Keratinocyte (primary cell): ENCODE measurements around the gene SFXN1. TPM values are rescaled to one million over a fixed set of nuclear protein-coding genes. Genes with fewer than 3 reads are reported as not detected.

Experiments
- DNase-seq: peaks from one replicate; pipeline ENCODE4 v3.0.0-alpha.2; 2011; ENCODE audit warnings: low read depth, missing footprints, low spot score
- FAIRE-seq: peaks from 2 replicates; lab custom pipeline; 2011; peaks lifted over from hg19 to GRCh38; lab: Jason Lieb, UNC
- H2AFZ ChIP-seq: 2 replicates; pipeline ENCODE4 v1.6.0; 2012; ENCODE audit warnings: low read length, control low read depth, inconsistent platforms; ENCODE audit not compliant: control insufficient read depth
- H3K27ac ChIP-seq: 2 replicates; pipeline ENCODE4 v1.5.1; 2011; ENCODE audit warnings: low read length; ENCODE audit not compliant: control insufficient read depth, insufficient read depth
- H3K27me3 ChIP-seq: 3 replicates; pipeline ENCODE4 v1.6.0; 2011; ENCODE audit warnings: low read length; ENCODE audit not compliant: control insufficient read depth, insufficient read depth; ENCODE audit errors: extremely low read depth
- H3K36me3 ChIP-seq, 2 experiments: 2 replicates in 1 of 2; 3 replicates in 1 of 2; pipeline ENCODE4 v1.5.1; 2011; ENCODE audit warnings: low read length in 2 of 2, mild to moderate bottlenecking in 1 of 2; ENCODE audit not compliant: control insufficient read depth in 2 of 2, insufficient read depth in 2 of 2; ENCODE audit errors: extremely low read depth in 1 of 2
- H3K4me1 ChIP-seq: 3 replicates; pipeline ENCODE4 v1.5.1; 2011; ENCODE audit warnings: low read length; ENCODE audit not compliant: control insufficient read depth, insufficient read depth; ENCODE audit errors: extremely low read depth
- H3K4me2 ChIP-seq: 3 replicates; pipeline ENCODE4 v1.6.0; 2011; ENCODE audit warnings: low read depth, low read length; ENCODE audit not compliant: control insufficient read depth, insufficient read depth; ENCODE audit errors: extremely low read depth
- H3K4me3 ChIP-seq, 3 experiments: fragments of 200-600 bp in 1 of 3; sonication (generic) in 1 of 3; 2 replicates in 2 of 3; 3 replicates in 1 of 3; pipeline ENCODE4 v1.5.1; 2011 to 2016; ENCODE audit warnings: low read length in 3 of 3, mild to moderate bottlenecking in 3 of 3, control low read depth in 2 of 3, inconsistent platforms in 1 of 3, low read depth in 1 of 3, mixed read lengths in 1 of 3, mixed run types in 1 of 3, moderate library complexity in 1 of 3; ENCODE audit not compliant: control insufficient read depth in 2 of 3, insufficient read depth in 2 of 3; ENCODE audit errors: extremely low read depth in 1 of 3
- H3K79me2 ChIP-seq: 2 replicates; pipeline ENCODE4 v1.6.0; 2012; ENCODE audit warnings: low read length; ENCODE audit not compliant: control insufficient read depth, insufficient read depth
- H3K9ac ChIP-seq: 3 replicates; pipeline ENCODE4 v1.6.0; 2011; ENCODE audit warnings: low read length; ENCODE audit not compliant: control insufficient read depth, insufficient read depth; ENCODE audit errors: extremely low read depth
- H3K9me1 ChIP-seq: 3 replicates; pipeline ENCODE4 v1.6.0; 2011; ENCODE audit warnings: low read length; ENCODE audit not compliant: control insufficient read depth, insufficient read depth; ENCODE audit errors: extremely low read depth
- H3K9me3 ChIP-seq: 2 replicates; pipeline ENCODE4 v1.5.1; 2012; ENCODE audit warnings: low read depth, low read length; ENCODE audit not compliant: control insufficient read depth
- H4K20me1 ChIP-seq: 3 replicates; pipeline ENCODE4 v1.6.0; 2011; ENCODE audit warnings: low read length; ENCODE audit not compliant: control insufficient read depth, insufficient read depth; ENCODE audit errors: extremely low read depth
- EZH2 ChIP-seq: IDR thresholded peaks from one replicate; pipeline ENCODE4 v1.6.1; 2012; ENCODE audit warnings: inconsistent platforms, mild to moderate bottlenecking, low read length, moderate library complexity
- dilution Hi-C: fragments of 300-500 bp; cut with MboI; formaldehyde crosslinking; loops from one replicate; pipeline ENCODE4 v1.7.0; 2020; ENCODE audit warnings: low sequenced_read_pairs; ENCODE audit not compliant: extremely low pct_ligation_motif_present
- polyA plus RNA-seq, 5 experiments: library from polyadenylated mRNA; depleted of rRNA in 3 of 5; stranded (reverse) in 3 of 5; stranded (forward) in 1 of 5; unstranded in 1 of 5; fragments of >200 nt; gene quantifications; 1 replicate in 1 of 5; 2 replicates in 3 of 5; 3 replicates in 1 of 5; pipeline versions ENCODE4 v1.2.1 to v1.2.3, GENCODE V29; 2011 to 2012; ENCODE audit warnings: missing spikeins in 2 of 5, low read depth in 1 of 5, low replicate concordance in 1 of 5
- TF ChIP-seq, protein P1 (sequence below), 3 experiments: IDR thresholded peaks in 1 of 3; conservative IDR thresholded peaks in 1 of 3; optimal IDR thresholded peaks in 1 of 3; 2 replicates in 2 of 3; 3 replicates in 1 of 3; pipeline versions ENCODE3 to v1.5.1; 2011; ENCODE audit warnings: low read length in 3 of 3, mild to moderate bottlenecking in 3 of 3, moderate library complexity in 2 of 3, control low read depth in 1 of 3, inconsistent platforms in 1 of 3; ENCODE audit not compliant: insufficient read depth in 2 of 3; ENCODE audit errors: extremely low read depth in 1 of 3

SFXN1 gene
- polyA plus RNA-seq, 1 donor (not counting 4 experiments of a cell fraction or from before 2014, with no cell fraction given): 80.8 TPM

DNA sequence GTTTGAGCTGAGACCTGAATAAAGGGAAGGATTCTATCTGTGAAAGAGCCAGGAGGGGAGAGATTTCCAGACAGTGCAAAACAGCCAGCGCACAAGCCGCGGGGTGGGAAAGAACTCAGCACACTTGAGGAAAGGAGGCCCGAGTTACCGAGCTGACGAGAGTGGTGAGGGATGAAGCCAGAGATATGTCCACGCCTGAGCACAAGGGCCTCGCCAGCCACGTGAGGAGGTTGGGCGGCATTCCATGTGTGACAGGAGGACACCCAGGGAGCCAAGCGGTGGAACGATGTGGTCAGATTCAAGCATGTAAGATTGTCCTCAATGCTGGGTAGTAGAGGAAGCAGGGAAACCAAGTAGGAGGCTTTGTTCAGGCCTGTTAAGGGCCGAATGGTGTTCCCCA lies 17.0 kb upstream of the SFXN1 start:
- Histone ChIP-seq H3K79me2 (no peaks in the 10 kb centered on the region), H3K4me2 (no peak overlapping the region), H3K27ac (no peak overlapping the region), H3K4me3 (no peak overlapping the region), H4K20me1 (no peaks in the 10 kb centered on the region), H3K9me3 (no peaks in the 10 kb centered on the region), H3K27me3 (peaks cover 2% of the 10 kb centered on the region), H3K36me3 (no peaks in the 10 kb centered on the region), H3K9me1 (no peaks in the 10 kb centered on the region), H2AFZ (no peak overlapping the region), H3K4me1 (no peaks in the 10 kb centered on the region), H3K9ac (no peak overlapping the region)
- DNase-seq (no peak), FAIRE-seq (no peak)
- dilution Hi-C loops: no loop called here
- TF ChIP-seq, protein P1, sequence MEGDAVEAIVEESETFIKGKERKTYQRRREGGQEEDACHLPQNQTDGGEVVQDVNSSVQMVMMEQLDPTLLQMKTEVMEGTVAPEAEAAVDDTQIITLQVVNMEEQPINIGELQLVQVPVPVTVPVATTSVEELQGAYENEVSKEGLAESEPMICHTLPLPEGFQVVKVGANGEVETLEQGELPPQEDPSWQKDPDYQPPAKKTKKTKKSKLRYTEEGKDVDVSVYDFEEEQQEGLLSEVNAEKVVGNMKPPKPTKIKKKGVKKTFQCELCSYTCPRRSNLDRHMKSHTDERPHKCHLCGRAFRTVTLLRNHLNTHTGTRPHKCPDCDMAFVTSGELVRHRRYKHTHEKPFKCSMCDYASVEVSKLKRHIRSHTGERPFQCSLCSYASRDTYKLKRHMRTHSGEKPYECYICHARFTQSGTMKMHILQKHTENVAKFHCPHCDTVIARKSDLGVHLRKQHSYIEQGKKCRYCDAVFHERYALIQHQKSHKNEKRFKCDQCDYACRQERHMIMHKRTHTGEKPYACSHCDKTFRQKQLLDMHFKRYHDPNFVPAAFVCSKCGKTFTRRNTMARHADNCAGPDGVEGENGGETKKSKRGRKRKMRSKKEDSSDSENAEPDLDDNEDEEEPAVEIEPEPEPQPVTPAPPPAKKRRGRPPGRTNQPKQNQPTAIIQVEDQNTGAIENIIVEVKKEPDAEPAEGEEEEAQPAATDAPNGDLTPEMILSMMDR (optimal IDR thresholded peaks at IDR 0.05 in 1 of 3, IDR thresholded peaks at IDR 0.05 in 1 of 3, conservative IDR thresholded peaks at IDR 0.05 in 1 of 3; ENCODE audit: extremely low read depth in 1 of 3, insufficient read depth in 2 of 3, low read length in 3 of 3): no peak
- no peak for TF ChIP-seq EZH2

DNA sequence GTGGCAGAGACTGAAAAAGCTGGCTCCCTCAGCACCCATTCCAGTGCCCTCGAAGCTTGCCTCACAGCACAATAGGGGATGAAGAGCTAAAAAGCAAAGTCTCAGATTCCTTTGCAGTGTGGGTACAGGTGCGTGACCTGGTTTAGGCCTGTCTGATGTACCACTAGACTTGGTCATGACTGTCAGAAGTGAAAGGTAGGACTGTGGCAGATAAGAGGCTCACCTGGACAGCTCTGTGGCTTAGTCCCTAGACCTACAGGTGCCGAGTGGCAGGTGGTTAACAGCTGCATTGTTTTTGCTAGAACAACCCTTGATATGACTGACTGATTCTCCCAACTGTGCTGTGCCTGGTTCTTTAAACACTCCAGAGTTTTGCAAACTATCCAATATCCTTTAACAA lies 14.7 kb upstream of the SFXN1 start:
- H2AFZ ChIP-seq: no peak overlapping the region
- H3K27me3 ChIP-seq: peaks cover 2% of the 10 kb centered on the region
- no peak overlapping the region for H3K4me2 ChIP-seq
- no peaks in the 10 kb centered on the region for H3K79me2 ChIP-seq
- FAIRE-seq (no peak), DNase-seq (no peak)
- no peaks in the 10 kb centered on the region for H4K20me1 ChIP-seq
- no peaks in the 10 kb centered on the region for H3K36me3 ChIP-seq
- no peak overlapping the region for H3K9ac ChIP-seq
- H3K27ac ChIP-seq: no peak overlapping the region
- no peak for TF ChIP-seq EZH2
- TF ChIP-seq, protein P1 (optimal IDR thresholded peaks at IDR 0.05 in 1 of 3, IDR thresholded peaks at IDR 0.05 in 1 of 3, conservative IDR thresholded peaks at IDR 0.05 in 1 of 3; ENCODE audit: extremely low read depth in 1 of 3, insufficient read depth in 2 of 3, low read length in 3 of 3): no peak
- no peaks in the 10 kb centered on the region for H3K9me1 ChIP-seq
- no peak overlapping the region for H3K4me3 ChIP-seq
- no peaks in the 10 kb centered on the region for H3K9me3 ChIP-seq
- dilution Hi-C loops: no loop called here
- peaks cover 9% of the 10 kb centered on the region for H3K4me1 ChIP-seq
